Suppressor macrophage treated with lipopolysaccharide for 4 hours (primary cell): ENCODE data around the gene MICALL2.

Experiments
- DNase-seq: peaks from one replicate; pipeline ENCODE4 v3.0.0-alpha.2; 2020

MICALL2 gene

DNA sequence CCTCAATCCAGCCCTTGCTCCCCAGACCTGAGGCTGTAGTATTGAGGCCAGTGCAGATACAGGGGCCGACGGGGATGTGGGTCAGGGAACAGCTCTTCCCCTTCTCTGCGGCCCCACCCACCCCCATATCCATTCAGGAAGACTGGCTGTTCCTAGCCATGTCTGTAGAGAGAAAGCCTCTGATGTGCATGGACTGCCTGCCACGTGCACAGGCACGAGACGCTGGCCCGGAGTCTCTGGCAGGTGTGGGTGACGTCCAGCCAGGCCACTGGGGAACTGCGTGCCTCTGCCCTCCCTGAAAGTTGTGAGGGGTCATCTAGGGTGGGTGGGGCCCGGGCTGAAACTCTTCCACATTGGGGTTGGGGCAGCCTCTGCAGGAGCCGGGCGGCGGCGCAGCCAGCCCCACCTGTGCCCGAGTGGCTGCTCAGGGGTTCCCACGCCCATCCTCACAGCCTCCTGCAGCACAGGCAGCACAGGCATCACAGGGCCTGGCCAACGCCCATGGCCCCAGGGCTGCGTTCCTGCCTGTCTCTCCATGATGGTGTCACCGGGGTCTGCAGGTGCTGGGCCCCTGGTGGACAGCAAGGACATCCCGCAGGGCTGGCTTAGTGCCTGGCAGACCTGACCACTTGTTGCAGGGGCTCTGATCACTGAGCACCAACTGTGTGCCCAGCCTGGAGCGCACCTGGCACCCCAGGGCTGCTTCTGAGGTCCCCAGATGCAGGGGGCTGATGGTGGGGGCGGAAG is 27.5 kb downstream of the MICALL2 start:
- no peak for DNase-seq

DNA sequence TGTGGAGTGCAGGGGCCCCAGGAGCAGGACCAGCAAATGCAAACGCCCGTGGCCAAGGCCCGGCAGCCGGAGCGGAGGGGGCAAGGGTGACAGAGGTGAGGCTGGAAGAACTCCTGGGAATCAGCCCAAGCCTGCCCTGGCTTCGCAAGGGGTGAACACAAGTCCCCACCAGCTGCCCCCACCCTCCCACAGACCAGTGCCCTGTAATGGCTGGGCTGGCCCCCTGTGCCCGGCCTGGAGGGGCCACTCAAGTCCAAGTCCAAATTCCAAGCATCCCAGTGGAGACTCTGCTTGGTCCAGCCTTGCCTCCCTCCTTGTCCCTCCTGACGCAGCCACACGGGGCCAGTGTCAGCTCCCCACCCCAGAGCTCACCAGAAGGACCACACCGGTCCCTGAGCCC is 28.0 kb downstream of the MICALL2 start:
- no peak for DNase-seq

DNA sequence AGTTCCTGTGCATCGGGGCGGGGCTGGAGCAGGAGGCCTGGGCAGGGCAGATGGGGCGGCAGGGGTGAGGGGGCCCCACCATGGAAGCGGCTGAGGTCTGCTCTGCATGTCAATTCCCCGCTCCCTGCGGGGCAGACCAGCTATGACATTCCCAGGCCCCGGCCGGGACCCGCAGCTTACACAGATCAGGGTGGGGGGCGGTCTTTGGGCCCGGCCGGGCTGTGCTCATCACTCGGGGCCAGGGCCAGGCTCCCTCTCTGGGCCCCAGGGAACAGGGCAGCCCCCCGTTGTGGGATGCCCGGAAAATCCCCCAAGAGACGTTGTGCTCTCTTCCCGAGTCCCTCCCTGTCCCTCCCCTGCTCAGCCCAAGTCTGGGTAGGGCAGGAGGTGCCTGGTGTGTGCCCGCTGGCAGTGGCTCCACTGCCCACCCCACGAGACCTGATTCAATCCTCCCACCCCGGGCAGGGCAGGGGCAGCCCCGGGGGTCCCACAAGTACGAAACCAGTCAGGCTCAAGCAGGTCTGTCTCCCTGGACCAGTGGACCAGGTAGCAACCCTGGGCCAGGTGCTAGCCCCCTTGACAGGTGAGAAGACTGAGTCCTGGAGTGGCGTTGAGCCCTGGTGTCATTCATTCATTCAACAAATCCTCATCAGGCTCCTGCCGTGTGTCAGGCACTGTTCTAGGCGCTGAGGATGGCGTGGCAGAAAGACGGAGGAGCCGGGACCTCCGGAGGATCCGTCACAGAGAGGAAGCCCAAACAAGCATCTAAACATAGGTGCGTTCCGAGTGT is 29.0 kb downstream of the MICALL2 start:
- DNase-seq: no peak

DNA sequence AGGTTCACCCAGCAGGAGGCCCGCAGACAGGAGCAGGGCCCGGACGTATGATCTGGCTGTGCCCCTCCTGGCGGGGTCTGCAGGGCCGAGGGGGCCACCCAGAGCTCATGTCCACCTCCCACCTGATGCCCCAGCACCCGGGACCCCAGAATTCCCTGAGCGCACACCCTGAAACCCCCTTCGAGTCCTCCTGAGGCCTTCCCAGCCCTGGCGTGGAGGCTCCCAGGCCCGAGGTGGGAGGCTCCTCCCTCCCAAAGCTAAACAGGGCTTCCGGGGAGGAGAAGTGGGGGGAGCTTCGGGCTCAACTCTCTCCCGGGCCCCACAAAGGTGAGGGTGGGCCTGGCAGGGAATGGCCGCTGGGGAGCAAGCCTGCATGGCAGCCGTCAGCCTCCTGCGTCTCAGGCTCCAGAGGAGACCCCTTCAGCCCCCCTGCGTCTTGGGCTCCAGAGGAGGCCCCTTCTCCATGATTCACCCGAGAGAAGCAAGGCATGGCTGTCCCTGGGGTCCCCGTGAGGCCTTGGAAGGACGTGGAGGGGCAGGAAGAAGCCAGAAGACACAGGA is 30.2 kb downstream of the MICALL2 start:
- DNase-seq: no peak

DNA sequence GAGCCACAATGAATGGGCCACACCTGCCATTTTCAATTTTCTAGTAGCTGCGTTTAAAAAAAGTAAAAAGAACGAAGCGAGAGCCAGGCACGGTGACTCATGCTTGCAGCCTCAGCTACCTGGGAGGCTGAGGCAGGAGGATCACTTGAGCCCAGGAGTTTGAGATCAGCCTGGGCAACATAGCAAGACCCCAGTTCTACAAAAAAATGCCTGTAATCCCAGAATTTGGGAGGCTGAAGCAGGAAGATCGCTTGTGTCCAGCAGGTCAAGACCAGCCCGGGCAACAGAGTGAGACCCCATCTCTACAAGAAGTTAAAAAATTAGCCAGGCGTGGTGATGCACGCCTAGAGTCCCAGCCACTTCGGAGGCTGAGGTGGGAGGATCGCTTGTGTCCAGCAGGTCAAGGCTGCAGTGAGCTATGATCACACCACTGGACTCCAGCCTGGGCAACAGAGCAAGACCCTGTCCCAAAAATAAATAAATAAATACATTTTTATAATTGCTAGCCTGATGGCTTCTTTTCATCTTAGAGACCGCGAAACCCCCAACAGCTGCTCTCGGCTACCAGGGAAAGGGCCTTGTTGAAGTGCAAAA is 32.1 kb downstream of the MICALL2 start:
- DNase-seq: no peak

DNA sequence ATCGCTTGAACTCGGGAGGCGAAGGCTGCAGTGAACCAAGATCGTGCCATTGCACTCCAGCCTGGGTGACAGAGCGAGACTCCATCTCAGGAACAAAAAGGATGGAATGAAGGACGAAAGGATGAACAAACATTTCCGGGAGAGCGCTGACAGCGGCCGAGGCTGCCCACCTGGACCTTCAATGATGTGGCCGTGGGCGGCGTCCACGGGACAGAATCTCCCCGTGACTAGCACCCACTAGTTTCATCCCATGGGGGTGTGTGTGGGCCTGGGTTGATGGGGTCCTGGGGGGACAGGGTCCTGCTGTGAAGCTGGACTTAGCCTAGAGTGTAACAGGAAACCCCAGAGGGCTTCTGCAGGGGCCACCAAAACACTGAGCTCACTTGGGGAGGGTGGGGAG is 32.8 kb downstream of the MICALL2 start:
- DNase-seq: no peak

DNA sequence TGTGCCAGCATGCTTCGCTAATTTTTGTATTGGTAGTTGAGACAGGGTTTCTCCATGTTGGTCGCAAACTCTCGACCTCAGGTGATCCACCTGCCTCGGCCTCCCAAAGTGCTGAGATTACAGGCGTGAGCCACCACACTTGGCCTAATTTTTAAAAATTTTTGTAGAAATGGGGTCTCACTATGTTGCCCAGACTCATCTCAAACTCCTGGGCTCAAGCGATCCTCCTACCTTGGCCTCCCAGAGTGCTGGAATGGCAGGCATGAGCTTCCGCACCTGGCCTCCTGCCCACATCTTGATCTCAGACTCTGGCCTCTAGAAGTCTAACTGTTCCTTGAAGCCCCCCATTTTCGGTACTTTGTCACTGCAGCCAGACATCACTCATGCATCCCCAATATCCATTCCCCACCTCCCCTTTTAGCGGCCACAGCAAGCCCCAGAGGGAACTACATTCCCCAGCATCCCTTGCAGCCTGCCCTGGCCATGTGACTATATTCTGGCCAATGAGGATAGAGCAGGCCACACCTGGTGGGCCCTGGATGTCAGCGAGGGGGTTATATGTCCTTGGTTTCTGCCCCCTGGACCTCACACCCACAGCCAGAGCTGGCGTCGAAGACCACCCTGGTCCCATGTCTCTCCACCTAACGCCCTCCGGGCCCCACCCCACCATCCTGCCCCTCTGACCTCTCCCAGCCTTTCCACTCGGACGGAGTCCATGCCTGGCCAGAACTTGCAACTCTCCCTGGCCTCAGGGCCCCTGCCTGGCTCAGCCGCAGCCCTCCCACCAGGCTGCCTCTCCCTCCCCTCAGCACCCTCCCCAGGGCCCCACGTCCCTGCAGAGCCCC is 33.8 kb downstream of the MICALL2 start:
- no peak for DNase-seq

DNA sequence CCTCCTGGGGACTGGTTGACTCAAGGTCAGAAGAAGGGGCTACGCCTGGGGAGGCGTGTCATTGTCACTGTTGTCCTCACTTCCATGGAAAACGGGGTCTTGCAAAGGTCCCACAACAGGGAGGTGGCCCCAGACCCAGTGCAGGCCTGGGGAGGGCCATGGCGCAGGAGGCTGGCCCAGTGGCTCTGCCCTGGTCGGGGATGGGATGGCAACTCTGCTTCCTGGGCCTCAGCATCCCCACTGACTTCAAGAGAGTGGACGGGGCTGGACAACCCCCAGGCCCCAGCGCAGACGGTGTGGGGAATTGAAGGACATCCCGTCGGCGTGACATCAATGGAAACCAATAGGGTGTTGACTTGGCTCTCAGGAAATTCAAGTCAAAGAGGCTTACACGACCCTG is 35.2 kb downstream of the MICALL2 start:
- no peak for DNase-seq

DNA sequence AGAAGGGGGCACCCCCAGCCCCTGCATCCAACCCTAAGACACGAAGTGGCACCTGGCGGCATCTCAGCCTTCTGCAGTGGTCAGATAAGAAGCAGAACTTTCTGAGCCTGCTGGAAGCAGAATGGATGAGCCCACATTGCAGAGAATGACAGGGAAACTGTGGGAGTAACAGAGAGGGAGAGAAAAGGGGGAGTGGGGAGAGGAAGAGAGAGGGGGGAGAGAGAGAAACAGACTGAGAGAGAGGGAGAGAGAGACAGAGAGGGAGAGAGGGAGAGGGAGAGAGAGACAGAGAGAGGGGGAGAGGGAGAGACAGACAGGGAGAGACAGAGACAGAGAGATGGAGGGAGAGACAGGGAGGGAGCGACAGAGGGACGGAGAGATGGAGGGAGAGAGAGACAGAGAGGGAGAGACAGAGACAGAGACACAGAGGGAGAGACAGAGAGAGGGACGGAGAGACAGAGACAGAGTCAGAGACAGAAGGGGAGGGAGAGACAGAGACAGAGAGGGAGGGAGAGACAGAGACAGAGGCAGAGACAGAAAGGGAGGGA is 35.9 kb downstream of the MICALL2 start:
- no peak for DNase-seq

DNA sequence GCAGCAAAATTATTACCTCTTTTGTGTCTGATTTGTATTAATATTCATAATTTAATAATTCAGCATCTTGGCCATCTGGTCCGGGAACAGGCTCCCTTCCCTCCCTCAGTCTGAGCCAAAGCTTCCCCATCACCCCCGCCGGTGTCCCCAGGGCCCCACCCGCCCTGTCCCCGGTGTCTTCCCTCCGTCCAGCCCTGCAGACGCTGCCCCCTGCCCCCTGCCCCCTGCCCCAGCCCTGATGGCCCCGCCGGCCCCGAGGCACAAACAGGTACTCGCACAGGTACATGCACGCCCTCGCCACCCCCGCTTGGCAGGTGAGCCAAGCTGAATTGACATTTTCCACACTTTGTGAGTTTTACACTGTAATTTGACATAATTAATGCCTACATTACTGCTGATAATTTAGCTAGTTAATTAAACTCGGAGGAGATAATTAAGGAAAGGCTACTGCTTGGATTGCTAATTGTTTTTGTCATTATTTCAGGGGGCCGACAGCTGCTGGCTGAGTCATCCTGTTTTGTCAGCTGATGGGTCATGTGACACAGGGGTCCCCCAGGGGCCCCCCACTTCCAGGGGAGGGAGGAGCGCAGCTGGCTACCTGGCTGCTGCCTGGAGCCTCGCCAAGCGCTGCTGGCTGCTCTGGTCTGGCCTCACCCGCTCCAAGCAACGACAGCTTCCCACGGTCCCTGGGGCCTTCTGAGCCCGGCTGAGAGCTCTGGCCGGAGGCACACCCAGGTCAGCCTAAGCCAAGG is 36.6 kb downstream of the MICALL2 start:
- no peak for DNase-seq

DNA sequence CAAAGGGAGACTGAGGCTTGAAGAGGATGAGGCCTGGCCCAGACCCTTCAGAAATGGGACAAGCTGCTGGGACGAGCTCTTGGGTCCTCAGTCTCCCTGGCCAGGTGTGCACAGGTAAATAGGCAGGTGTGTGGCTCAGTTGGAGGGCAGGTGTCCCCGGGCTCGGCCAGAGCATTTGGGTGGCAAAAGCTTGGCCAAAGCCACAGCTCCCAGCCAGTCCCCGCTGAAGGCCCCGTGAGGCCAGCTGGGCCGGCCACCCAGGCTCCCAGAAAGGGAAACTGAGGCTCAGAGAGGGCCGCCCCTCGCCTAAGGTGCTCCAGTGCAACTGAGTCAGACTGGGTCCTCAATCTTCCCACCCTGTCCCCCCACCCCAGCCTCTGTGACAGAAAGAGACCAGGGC is 37.3 kb downstream of the MICALL2 start:
- no peak for DNase-seq

DNA sequence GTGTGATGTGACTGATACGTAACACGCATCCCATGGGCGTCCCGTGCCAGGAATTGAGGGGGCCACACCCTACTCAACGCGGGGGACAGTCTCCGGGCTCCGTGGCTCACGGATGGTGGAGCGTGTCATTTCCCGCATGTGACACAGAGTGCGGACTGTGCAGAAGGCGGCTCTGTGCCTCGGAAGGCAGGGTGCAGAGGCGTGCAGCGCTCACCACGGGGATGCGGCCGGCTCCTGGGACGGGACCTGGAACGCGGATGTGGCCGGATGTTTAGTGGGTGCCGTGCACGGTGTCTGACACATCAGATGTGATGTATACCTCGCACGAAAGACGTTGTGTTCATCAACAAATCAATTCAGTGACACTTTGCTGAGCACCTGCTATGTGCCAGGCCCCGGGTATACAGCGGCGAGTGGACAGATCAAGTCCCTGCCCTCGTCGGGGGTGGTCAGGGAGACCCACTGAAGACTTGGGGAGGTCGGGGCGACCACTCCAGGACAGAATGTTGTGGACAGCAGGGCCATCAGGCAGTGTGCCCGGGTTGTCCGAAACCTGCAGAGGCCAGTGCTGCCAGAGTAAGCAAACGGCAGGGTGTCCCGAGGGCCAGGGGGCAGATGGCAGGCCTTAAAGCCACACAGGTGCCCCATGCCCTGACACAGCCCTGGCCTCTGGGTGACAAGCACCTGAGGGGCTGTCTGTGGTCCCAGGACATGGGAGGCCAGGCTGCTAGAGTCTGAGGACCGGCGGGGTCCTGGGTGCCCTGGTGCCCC is 38.1 kb downstream of the MICALL2 start:
- DNase-seq: no peak

DNA sequence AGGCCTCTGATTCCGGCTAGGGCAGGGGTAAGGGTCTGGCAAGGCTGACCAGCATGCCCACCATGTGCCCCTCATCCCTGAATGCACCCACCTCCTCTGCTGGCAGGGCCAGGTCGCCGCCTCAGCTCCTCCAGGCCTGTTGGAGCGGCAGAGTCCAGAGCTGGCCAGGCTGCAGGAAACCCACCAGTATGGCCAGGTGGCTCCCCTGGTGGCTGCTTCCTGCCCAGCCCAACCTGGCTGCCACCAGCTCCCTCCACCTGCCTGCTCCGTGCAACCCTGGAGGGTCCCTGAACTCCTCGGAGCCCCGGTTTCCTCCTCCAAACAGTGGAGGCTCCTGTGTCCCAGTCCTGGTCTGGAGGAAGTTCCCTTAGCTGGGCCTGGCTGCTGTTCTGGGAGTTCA is 39.6 kb downstream of the MICALL2 start:
- DNase-seq: no peak

DNA sequence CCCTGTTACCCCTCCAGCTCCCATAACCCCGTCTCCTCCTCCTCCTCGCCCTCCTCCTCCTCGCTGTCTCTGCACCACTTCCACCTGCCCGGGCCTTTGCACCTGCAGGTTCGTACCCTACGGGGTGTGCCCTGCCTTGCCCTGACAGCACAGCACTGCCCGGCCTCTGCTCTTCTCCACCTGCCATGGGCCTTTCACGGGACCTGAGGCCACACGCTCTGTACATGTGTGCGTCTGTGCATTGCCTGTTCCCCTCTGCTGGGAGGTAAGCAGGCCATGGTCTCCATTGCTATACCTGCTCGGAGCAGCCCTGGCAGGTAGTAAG is 40.0 kb downstream of the MICALL2 start:
- DNase-seq: no peak

DNA sequence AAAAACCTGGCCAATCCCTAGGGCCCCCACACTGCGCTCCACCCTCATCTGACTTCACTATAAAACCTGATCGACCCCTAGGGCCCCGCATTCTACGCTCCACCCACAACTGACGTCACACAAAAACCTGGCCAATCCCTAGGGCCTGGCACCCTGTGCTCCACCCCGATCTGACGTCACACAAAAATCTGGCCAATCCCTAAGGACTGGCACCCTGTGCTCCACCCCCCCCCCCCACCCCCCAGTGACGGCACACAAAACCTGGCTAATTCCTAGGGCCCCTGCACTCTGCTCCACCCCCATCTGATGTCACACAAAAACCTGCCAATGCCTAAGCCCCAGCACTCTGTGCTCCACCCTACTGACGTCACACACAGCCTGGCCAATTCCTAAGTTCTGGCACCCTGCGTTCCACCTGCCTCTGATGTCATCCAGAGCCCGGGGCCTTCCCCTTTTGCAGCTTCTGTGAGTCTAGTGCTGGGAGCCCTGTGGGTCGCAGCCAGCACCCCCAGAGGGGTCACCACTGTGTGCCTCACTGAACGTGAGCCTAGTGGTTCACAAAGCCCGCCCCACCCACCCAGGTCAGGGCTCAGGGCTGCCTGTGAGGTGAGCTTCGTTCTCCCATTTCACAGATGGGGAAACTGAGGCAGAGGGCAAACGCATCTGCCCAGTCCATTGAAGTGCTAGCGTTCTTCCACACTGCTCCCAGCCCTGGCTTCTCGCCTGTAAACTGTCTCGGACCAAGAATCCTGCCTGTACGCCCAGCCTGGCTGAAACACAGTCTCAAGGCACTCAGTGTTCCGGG is 40.6 kb downstream of the MICALL2 start:
- DNase-seq: peak; percentile 15

DNA sequence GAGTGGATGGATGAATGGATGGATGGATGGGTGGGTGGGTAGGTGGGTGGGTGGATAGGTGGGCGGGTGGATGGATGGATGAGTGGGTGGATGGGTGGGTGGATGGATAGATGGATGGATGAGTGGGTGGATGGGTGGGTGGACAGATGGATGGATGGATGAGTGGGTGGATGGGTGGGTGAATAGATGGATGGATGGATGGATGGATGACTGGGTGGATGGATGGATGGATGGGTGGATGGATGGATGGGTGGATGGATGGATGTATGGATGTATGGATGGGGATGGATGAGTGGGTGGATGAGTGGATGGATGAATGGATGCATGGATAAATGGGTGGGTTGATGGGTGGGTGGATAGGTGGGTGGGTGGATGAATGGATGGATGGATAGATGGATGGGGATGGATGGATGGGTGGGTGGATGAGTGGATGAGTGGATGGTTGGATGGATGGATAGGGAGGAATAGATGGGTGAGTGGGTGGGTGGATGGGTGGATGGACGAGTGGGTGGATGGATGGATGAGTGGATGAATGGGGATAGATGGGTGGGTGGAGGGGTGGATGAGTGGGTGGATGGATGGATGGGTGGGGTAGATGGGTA is 43.8 kb downstream of the MICALL2 start:
- DNase-seq: no peak

DNA sequence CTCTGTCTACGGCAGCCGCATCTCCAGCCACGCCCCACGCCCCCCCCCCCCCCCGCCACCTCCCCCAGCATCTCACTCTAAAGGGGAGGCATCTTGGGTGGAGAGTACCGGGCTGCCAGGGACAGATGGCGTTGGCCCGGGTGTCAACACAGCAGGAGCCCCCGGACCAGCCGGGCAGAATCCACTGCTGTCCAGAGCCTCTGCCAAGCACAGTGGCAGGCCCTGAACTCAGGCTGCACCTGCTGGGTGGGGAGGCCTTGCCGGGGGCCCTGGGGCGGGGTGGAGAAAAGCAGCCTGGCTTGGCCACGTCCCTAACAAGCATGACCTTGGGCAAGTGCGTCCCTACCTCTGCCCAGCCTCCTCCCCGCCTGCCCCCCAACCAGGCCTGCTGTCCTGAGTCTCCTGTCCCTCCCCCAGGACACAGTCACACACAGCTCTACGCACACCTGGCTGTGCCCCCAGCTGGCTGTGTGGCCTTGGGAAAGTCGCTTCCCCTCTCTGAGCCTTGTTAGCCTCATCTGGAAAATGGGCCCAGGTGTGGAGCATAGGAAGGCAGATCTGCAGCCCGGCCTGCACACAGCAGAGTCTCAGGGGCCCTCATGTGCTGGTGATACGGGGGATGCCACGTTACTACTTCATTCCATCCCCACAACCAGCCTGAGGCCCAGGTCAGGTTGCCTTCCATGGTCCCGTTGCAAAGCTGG is 45.2 kb downstream of the MICALL2 start:
- DNase-seq: no peak

DNA sequence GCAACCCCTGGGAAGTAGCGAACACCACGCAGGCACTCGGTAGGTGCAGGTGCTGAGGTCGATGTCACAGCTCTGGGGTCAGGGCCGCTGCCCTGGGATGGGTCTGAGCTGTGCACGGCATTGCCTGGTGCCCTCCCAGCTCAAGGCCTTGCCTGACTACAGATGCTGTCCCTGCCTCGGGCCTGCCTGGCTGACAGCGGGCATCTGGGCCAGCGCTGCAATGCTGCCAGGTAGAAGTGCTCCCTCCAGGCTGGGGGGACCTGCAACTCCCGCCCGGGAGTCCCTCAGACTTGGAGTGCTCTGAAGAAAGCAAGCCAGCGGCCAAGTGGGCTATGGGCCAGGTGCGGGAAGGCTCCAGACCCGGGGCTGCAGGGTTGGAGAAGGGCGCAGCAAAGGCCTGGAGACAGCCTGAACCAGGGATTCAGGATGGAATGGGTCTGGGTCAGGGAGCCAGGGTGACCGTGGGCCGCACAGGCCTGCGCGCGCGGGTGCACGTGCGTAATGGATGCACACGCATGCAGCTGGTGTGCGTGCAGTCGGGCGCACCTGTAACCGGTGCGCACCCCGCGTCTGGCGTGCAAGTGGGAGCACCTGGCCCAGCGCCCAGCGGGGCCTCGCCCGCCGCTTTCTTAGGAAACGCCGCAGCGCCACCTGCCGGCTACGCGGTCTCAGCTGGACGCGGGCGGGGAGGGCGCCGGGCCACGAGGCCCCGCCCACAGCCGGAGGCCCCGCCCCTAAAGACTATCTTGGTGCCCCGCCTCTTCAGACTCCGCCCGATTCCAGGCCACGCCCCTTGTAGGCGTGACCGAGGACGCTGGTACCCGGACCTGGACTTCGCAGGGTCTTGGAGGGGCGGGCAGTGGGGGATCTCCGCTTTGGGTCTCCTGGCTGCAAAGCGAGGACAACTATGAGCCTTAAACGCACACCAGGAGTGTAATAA is 46.7 kb downstream of the MICALL2 start:
- DNase-seq: peak; percentile 95
